ENCODE data around the gene VPS39.

Gene VPS39

DNA sequence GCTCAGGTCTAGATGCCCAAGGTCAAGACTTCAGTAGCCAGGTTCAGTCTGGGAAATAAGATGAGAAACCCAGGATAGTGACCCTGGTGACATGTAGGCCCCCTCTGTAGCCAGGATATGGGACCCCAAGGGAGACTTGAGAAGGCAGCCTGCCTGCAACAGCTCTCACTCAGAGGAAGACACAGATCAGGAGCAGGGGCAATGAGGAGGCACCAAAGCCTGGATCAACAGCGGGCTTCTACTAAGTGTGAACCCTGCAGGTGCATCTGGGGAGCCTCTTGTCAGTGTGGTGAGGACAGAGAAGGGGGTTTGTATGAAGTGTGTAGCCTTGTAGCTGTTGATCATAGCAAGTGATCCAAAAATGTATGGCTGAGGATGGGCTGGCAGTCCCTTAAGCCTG lies 77.1 kb downstream of the VPS39 start:
- H3K4me3 ChIP-seq (ENCODE audit: low read depth, low read length), result no peak overlapping the region
- TF ChIP-seq, protein P1, sequence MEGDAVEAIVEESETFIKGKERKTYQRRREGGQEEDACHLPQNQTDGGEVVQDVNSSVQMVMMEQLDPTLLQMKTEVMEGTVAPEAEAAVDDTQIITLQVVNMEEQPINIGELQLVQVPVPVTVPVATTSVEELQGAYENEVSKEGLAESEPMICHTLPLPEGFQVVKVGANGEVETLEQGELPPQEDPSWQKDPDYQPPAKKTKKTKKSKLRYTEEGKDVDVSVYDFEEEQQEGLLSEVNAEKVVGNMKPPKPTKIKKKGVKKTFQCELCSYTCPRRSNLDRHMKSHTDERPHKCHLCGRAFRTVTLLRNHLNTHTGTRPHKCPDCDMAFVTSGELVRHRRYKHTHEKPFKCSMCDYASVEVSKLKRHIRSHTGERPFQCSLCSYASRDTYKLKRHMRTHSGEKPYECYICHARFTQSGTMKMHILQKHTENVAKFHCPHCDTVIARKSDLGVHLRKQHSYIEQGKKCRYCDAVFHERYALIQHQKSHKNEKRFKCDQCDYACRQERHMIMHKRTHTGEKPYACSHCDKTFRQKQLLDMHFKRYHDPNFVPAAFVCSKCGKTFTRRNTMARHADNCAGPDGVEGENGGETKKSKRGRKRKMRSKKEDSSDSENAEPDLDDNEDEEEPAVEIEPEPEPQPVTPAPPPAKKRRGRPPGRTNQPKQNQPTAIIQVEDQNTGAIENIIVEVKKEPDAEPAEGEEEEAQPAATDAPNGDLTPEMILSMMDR (IDR thresholded peaks at IDR 0.05; ENCODE audit: borderline replicate concordance, insufficient read depth, low read depth, low read length), result no peak

DNA sequence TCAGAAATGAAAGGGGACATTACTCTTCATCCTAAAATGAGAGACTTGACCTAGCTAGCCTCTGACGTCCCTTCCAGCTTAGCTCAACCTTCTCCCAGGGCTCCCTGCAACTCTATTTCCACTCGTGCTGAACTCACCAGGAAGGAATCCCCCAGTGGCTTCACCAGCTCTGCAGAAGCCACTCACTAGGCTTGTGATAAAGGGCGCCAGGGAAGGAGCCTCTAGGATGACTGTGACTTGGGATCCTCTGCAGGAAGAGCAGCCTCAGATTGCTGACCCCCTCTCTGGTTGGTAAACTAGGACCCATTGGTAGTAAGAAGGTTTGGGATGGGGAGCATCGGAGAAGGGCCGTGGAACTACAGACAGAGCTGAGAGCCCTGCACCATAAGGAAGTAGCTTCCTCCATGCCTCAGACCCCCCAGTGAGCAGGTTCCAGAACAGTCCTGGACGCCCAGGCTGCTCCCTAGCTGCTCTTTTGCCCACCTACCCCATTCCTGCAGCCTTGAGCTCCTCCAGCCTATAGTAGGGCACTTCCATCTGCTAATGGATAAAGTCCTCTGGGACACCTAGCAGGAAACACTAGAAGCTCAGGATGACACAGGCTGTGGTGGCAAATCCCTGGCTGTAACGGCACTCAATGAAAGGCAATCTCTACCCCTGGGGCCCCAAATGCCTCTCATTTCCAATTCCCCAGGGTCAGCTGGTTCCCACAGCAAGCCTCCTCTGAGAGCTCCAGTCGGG lies 77.7 kb downstream of the VPS39 start:
- H3K4me3 ChIP-seq (ENCODE audit: low read depth, low read length), result no peak overlapping the region
- TF ChIP-seq, protein P1 (IDR thresholded peaks at IDR 0.05; ENCODE audit: borderline replicate concordance, insufficient read depth, low read depth, low read length), result no peak

DNA sequence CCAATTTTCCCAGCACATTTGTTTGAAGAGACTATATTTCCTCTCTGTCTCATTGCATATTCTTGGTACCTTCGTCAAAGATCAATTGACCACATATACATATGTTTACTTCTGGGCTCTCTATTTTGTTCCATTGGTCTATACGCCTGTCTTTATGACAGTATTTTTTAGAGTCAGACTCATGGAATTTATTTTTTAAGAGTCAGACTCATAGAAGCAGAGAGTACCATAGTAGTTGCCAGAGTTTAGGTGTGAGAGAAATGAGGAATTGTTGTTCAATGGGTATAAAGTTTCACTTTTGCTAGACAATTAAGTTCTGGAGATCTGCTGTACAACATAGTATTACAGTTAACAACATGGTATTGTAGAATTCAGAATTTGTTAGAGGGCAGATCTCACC lies 78.7 kb downstream of the VPS39 start:
- TF ChIP-seq, protein P1 (IDR thresholded peaks at IDR 0.05; ENCODE audit: borderline replicate concordance, insufficient read depth, low read depth, low read length), result no peak
- no peak overlapping the region for H3K4me3 ChIP-seq (ENCODE audit: low read depth, low read length)

DNA sequence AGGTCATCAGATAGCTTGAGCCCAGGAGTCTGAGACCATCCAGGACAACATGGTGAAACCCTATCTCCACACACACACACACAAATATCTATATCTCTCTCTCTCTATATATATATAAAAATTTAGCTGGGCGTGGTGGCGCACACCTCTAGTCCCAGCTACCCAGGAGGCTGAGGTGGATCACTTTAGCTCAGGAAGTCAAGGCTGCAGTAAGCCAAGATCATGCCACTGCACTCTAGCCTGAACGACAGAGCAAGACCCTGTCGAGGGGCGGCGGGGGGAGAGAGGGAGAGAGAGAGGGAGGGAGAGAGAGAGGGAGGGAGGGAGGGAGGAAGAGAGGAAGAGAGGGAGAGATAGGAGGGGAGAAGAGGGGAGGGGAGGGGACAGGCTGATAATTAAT lies 79.6 kb downstream of the VPS39 start:
- no peak overlapping the region for H3K4me3 ChIP-seq (ENCODE audit: low read depth, low read length)
- TF ChIP-seq, protein P1 (IDR thresholded peaks at IDR 0.05; ENCODE audit: borderline replicate concordance, insufficient read depth, low read depth, low read length), result no peak

DNA sequence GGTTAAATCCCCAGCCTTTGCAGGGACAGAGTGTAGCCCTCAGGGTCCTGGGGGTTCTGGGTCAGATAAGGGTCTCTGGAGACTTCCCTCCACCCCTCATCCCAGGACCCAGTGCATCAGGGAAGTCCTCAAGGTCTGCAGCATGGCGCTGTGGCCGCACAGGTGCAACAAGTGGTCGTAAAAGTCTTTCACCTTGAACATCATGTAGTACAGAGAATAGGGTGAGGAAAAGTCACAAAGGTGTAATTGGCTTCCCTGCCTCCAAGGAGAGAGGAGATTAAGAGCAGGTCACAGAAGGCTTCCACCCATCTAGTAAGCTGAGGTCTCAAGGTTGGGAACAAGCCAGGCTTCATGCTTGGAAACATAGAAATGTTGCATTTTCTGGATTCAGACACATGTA lies 84.6 kb downstream of the VPS39 start:
- H3K4me3 ChIP-seq (ENCODE audit: low read depth, low read length), result no peak overlapping the region
- TF ChIP-seq, protein P1 (IDR thresholded peaks at IDR 0.05; ENCODE audit: borderline replicate concordance, insufficient read depth, low read depth, low read length), result no peak

DNA sequence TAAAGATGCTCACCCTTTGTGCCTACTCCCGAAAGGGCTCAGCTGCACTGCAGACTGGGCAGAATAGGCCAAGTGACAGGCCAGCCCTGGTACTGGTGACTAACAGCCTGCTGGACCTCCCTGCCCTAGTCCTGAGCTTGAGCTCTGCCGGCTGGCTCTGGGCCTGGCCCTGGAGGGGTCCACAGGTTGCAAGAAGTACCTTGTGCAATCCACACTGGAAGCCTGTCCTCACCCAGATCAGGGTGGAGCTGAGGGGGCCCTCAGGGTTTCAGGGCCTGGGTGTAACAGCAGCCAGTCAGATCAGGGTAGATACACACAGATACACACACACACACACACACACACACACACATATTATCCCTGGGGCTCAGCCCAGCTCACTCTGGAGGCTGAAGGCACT lies 86.4 kb downstream of the VPS39 start:
- H3K4me3 ChIP-seq (ENCODE audit: low read depth, low read length), result no peak overlapping the region
- TF ChIP-seq, protein P1 (IDR thresholded peaks at IDR 0.05; ENCODE audit: borderline replicate concordance, insufficient read depth, low read depth, low read length), result no peak

DNA sequence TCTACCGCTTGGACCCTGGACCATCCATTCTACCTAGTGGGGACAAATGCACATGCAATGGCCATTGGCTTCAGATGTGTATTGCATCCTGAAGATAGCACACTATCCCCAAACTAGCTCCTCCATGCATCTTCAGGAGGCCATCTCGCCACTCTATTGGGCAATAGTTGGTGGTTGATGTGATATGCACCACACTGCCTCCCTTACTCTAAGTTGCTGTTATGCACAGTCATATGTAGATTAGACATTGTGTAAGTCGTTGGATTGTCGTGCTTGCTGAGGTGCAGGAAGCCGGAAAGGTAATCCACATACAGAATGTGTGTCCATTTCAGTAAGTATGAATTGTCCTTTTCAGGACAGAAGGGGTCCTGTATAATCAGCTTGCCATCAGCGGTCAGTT lies 87.1 kb downstream of the VPS39 start:
- no peak overlapping the region for H3K4me3 ChIP-seq (ENCODE audit: low read depth, low read length)
- TF ChIP-seq, protein P1 (IDR thresholded peaks at IDR 0.05; ENCODE audit: borderline replicate concordance, insufficient read depth, low read depth, low read length), result no peak

Measured in GM12875 (cell line).